Esophagus squamous epithelium (tissue), 5 donors: ENCODE results near the gene FHL2. TPM values are rescaled to one million over a fixed set of nuclear protein-coding genes. Genes with fewer than 3 reads are reported as not detected.
A peak's percentile ranks its signal among the peaks of the same experiment; 100 is the strongest.

Source experiments
- DNase-seq: peaks from one replicate; lab custom pipeline; 2025; lab: John Stamatoyannopoulos, UW
- H3K27ac ChIP-seq, 4 donors: fragments of 200-600 bp; sonication (generic); one replicate each; pipeline ENCODE4 v1.5.1; 2016 to 2019; ENCODE audit warnings: mild to moderate bottlenecking in 1 of 4
- H3K27me3 ChIP-seq, 4 donors: fragments of 200-600 bp; sonication (generic); 1 replicate in 3 of 4; 2 replicates in 1 of 4; pipeline versions ENCODE4 v1.5.1 to v1.6.0; 2017 to 2021; ENCODE audit warnings: antibody characterized with exemption in 1 of 4
- H3K36me3 ChIP-seq, 3 donors: fragments of 200-600 bp; sonication (generic); one replicate each; pipeline ENCODE4 v1.5.1; 2016 to 2019
- H3K4me1 ChIP-seq, 3 donors: fragments of 200-600 bp; sonication (generic); one replicate each; pipeline ENCODE4 v1.5.1; 2017 to 2019
- H3K4me3 ChIP-seq, 4 donors: fragments of 200-600 bp; sonication (generic); 1 replicate in 3 of 4; 2 replicates in 1 of 4; pipeline ENCODE4 v1.5.1; 2016 to 2019; ENCODE audit warnings: mild to moderate bottlenecking in 2 of 4, moderate library complexity in 1 of 4
- H3K9me3 ChIP-seq, 3 donors: fragments of 200-600 bp; sonication (generic); one replicate each; pipeline ENCODE4 v1.5.1; 2016 to 2019
- POLR2A ChIP-seq, 4 donors: fragments of 450-650 bp; IDR thresholded peaks; one replicate each; pipeline ENCODE4 v1.6.1; 2017; ENCODE audit warnings: antibody characterized with exemption in 4 of 4, mild to moderate bottlenecking in 4 of 4, moderate library complexity in 3 of 4
- WGBS, 2 donors: methylation state at CpG; one replicate each; pipeline ENCODE4 v1.1.5; 2018; 5-methylcytosine and 5-hydroxymethylcytosine counted together
- intact Hi-C: fragments of 100-400 bp; cut with DNase I; formaldehyde crosslinking; loops from one replicate; pipeline ENCODE4 v1.15.0; 2022
- total RNA-seq, 4 donors: library from RNA; depleted of rRNA; stranded (reverse); fragments of >200 nt; gene quantifications; one replicate each; pipeline ENCODE4 v1.1.0, GENCODE V29; 2016
- TF ChIP-seq, protein P1 (sequence below), 6 experiments: fragments of 450-650 bp in 4 of 6; fragments of 200-600 bp in 2 of 6; sonication (generic) in 2 of 6; IDR thresholded peaks; one replicate each; pipeline ENCODE4 v1.5.1; 2016 to 2019; ENCODE audit warnings: antibody characterized with exemption in 6 of 6, mild to moderate bottlenecking in 4 of 6, moderate library complexity in 4 of 6
- donor health status: DM: yes; HTN: yes; CAD: no.

FHL2 gene
- total RNA-seq, 4 donors from 2014 or later, result 46.1 to 89.1 (median 54.7) TPM

DNA sequence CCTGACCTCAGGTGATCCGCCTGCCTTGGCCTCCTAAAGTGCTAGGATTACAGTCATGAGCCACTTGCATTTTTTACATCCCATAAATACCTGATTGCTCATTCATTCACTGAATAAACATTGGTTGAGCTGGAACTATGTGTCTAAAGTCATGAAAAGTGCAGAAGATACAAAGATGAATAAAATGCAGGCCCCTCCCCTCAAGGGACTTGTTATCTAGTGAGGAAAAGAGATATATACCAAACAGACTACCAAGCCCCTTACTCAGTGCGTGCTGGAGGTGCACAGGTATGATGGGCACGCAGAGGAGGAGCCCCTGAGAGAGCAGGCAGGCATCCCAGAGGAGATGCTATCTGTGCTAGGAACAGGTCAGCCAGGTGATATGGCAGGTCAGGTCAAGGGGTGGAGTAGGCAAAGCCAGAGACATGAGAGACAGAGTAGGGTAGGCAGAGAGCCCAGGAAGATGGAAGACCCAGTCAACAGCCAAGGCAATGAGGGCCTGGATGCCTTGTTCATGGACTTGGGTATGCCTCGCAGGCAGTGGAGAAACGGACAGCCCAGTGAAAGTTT is 7.7 kb downstream of the FHL2 start:
- no peaks in the 10 kb centered on the region for H3K27me3 ChIP-seq
- TF ChIP-seq, protein P1, sequence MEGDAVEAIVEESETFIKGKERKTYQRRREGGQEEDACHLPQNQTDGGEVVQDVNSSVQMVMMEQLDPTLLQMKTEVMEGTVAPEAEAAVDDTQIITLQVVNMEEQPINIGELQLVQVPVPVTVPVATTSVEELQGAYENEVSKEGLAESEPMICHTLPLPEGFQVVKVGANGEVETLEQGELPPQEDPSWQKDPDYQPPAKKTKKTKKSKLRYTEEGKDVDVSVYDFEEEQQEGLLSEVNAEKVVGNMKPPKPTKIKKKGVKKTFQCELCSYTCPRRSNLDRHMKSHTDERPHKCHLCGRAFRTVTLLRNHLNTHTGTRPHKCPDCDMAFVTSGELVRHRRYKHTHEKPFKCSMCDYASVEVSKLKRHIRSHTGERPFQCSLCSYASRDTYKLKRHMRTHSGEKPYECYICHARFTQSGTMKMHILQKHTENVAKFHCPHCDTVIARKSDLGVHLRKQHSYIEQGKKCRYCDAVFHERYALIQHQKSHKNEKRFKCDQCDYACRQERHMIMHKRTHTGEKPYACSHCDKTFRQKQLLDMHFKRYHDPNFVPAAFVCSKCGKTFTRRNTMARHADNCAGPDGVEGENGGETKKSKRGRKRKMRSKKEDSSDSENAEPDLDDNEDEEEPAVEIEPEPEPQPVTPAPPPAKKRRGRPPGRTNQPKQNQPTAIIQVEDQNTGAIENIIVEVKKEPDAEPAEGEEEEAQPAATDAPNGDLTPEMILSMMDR (IDR thresholded peaks at IDR 0.05), result no peak
- TF ChIP-seq POLR2A (IDR thresholded peaks at IDR 0.05), result no peak
- intact Hi-C loops, result no loop called here
- DNase-seq, result no peak
- peaks cover 23 to 91% (median 61%) of the 10 kb centered on the region in 3 donors for H3K4me1 ChIP-seq
- H3K27ac ChIP-seq, result peak overlapping the region; percentile 4 to 76 (median 69)
- WGBS, 2 donors, result 78 to 88% methylated on average over 5 of the region's 5 CpGs
- H3K4me3 ChIP-seq, result no peak overlapping the region
- H3K36me3 ChIP-seq, result peaks cover 0 to 16% (median under 1%) of the 10 kb centered on the region in 3 donors
- H3K9me3 ChIP-seq, result no peaks in the 10 kb centered on the region

DNA sequence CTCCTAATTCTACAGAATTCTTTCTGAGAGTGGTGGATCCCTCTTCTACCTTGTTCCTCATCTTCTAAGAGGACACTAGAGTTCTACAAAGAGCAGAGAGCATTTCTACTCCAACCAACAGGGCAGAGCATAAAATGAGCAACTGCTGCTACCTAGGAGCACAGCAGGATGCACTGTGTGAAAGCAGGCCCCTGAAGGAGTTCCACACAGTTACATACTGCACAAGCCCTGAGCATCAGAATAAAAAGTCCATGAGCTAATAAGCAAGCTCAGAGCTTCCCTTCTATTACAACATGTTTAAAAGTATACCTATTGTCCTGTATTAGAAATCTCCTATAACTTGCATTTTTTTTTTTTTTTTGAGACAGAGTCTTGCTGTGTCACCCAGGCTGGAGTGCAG is 8.4 kb downstream of the FHL2 start:
- H3K27me3 ChIP-seq, result no peaks in the 10 kb centered on the region
- intact Hi-C loops, result no loop called here
- H3K4me3 ChIP-seq, result no peak overlapping the region
- H3K36me3 ChIP-seq, result peaks cover 0 to 23% (median 7%) of the 10 kb centered on the region in 3 donors
- H3K27ac ChIP-seq, result peak overlapping the region in 3 of 4 donors; percentile 62 to 76 (median 67)
- H3K4me1 ChIP-seq, result peaks cover 23 to 91% (median 55%) of the 10 kb centered on the region in 3 donors
- DNase-seq, result no peak
- H3K9me3 ChIP-seq, result no peaks in the 10 kb centered on the region
- TF ChIP-seq POLR2A (IDR thresholded peaks at IDR 0.05), result no peak
- TF ChIP-seq, protein P1 (IDR thresholded peaks at IDR 0.05), result no peak

DNA sequence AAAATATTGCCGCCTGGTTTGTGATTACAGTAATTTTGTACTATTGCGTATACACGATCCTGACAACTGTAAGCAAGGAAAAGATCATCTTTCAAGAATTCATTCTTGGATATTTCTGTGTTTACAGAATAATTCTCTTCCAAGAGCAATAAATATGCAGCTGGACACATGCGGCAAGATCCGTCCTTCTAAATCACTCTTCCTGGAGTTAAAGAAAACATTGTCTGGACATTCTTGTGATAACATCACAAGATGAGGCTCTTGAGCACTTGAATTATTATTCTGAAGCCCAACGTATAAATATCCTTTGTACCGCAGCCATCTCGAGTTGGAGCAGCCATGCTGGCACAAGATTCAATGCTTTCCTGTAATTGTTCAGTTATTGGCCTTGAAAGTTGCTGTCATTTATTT is 9.9 kb downstream of the FHL2 start:
- Histone ChIP-seq H3K27me3 (no peaks in the 10 kb centered on the region), H3K4me1 (peaks cover 19 to 91% (median 43%) of the 10 kb centered on the region in 3 donors), H3K36me3 (peaks cover 0 to 38% (median 9%) of the 10 kb centered on the region in 3 donors), H3K27ac (peak overlapping the region in 3 of 4 donors; percentile 67 to 76 (median 71)), H3K9me3 (no peaks in the 10 kb centered on the region), H3K4me3 (no peak overlapping the region)
- intact Hi-C loops, result no loop called here
- no peak for TF ChIP-seq POLR2A (IDR thresholded peaks at IDR 0.05)
- TF ChIP-seq, protein P1 (IDR thresholded peaks at IDR 0.05), result no peak
- WGBS, 2 donors, result 34 to 44% methylated on average over 8 of the region's 8 CpGs
- DNase-seq, result no peak

- Histone ChIP-seq H3K27me3 (no peaks in the 10 kb centered on the region), H3K4me3 (no peak overlapping the region), H3K9me3 (no peaks in the 10 kb centered on the region), H3K27ac (peak overlapping the region in 3 of 4 donors; percentile 12 to 76 (median 34)), H3K4me1 (peaks cover 18 to 90% (median 34%) of the 10 kb centered on the region in 3 donors), H3K36me3 (peaks cover 0 to 55% (median 9%) of the 10 kb centered on the region in 3 donors)
- intact Hi-C loops, result no loop called here
- 30 to 47% methylated on average over 4 of the region's 4 CpGs for WGBS, 2 donors
- DNase-seq, result no peak
- TF ChIP-seq, protein P1 (IDR thresholded peaks at IDR 0.05), result no peak
- TF ChIP-seq POLR2A (IDR thresholded peaks at IDR 0.05), result no peak
Observed at GRCh38 chr2:105387225-105387624, 11.6 kb downstream of the FHL2 start.

- TF ChIP-seq, protein P1 (IDR thresholded peaks at IDR 0.05), result no peak
- no peak for TF ChIP-seq POLR2A (IDR thresholded peaks at IDR 0.05)
- no peak for DNase-seq
- H3K36me3 ChIP-seq, result peaks cover 0 to 55% (median 9%) of the 10 kb centered on the region in 3 donors
- peaks cover 12 to 90% (median 36%) of the 10 kb centered on the region in 3 donors for H3K4me1 ChIP-seq
- H3K9me3 ChIP-seq, result no peaks in the 10 kb centered on the region
- no peak overlapping the region for H3K27ac ChIP-seq
- intact Hi-C loops, result no loop called here
- no peaks in the 10 kb centered on the region for H3K27me3 ChIP-seq
- WGBS, 2 donors, result 83 to 85% methylated on average over 14 to 16 of the region's 20 CpGs
- no peak overlapping the region for H3K4me3 ChIP-seq
Observed at GRCh38 chr2:105385731-105386540, 12.9 kb downstream of the FHL2 start.
